ENCODE data around the gene GUCD1.
"Not testable (repeated sequence)": the region's sequence is repeated elsewhere in the genome, so short reads cannot be mapped to it uniquely, and the experiment has no call there.

GUCD1 gene

DNA sequence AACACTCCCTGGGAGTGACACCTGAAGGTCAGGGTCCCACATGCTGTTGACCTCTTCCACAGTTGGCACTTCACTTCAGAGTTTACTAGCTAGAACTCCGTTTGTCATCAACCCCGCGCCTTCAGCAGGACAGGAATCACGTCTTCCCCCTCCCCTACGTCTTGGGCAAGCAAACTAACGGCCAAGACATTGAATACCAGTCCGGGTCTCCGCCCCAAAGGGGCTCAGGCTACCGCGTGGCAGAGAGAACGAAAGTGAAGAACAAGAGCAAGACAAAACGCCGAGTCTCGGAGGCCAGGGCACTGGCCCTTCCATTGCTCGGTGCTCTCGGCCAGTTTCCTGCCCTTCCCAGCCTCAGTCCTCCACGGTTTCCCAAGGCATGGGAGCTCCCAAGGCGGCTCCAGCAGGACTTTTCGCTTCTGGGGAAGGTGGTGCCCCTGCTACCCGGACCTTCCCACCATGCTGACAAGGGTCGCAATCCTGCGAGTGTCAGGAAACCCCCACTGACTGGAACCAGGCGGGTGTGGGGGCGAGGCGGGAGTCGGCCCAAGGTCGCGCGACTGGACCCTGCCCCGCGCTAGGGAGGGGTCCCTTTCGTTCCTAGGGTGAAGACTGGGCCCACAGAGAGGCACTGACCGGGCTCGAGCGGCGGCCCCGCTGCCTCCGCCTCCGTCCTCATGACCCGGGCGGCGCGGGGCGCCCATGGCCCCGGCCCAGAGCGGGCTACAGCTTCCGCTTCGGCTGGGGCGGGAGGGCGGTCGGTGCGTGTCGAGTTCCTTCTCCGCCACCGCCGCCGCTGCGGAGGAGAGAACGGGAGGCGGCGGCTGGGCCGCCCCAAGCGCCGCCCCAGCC lies at the start of gene GUCD1:
TSS of gene GUCD1 (minus strand) at position 826 of the 852 bp plus-strand sequence. CDS start at position 679, 147 bp downstream.
- in situ Hi-C loops (cut with MboI; ENCODE audit: low sequenced_read_pairs) = no loop called here

DNA sequence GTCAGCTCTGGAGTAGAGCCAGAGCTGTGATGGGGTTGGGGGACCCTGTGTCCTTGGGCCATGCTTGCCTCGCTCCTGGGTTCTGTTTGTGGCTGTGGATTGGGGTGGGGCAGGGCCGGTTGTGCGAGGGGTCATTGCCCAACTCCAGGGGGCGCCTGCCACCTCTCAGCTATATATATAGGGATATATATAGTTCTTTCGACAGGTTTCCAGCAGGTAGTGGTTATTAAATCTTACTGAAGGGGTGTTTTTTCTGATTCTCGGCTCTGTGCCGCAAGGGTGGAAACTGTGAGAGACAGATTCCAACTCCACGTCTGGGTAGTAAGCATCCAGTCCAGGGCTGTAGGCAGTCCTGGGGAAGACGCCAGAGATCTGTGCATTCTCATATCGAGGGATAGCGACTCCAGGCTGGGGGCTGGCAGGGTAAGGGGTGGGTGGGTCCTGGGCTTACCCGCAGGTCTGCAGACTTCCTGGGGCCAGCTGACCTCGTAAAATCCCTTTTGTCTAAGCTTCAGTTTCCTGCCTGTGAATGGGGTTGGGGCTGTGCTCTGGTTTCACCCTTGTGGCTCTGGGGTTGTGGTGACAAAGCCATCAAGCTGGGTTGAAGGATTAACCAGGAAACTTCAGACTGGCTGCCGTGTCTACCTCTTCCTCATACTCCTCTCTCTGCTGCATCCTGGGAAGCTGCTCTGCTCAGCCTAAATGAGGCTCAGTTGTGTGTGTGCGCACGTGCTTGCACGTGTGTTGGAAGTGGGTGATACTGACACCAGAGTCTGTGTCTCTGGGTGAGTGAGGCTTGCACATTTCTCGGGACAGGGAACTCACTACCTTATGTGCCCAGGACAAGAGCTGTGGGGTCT lies 49.1 kb upstream of the GUCD1 start:
- in situ Hi-C loops (cut with MboI; ENCODE audit: low sequenced_read_pairs) = not testable (repeated sequence)

GRCh38 chr22:24602847-24603769 lies 48.2 kb upstream of the GUCD1 start, which contains the start of gene GGT1:
Gene GGT1, plus strand, starts transcription at chr22:24603193. Its CDS starts 7,889 bp downstream, at chr22:24611082.
- in situ Hi-C loops (cut with MboI; ENCODE audit: low sequenced_read_pairs) = not testable (repeated sequence)

DNA sequence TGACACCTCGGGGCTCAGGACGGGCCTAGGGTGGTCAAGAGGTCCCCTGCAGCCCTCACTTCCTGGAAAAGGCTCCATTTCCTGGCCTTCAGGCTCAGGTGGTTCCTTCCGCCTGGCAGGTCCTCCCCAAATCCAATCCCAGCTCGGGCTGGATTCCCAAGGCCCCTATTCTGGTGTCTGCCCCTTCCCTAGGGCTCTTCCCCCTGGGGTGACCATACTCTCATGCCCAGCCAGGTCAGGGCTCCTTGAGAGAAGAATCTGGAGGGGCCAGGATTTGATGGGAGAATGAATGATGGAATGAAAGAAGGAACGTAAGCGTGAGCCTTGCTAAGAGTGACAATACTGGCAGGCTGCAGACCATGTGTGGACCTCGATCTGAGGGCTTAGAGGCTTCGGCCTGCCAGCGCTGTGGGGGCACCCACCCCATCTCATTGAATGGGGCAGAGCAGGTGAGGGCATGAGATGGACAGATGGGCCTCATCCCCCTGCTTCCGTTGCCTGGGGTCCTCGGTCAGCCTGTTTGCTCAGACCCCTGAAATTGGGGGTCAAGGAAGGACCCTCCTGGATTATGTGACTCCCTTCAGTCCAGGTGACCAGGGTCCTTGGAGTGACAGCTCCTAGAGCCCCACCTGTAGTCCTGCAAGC lies 47.3 kb upstream of the GUCD1 start:
- in situ Hi-C loops (cut with MboI; ENCODE audit: low sequenced_read_pairs) = not testable (repeated sequence)

DNA sequence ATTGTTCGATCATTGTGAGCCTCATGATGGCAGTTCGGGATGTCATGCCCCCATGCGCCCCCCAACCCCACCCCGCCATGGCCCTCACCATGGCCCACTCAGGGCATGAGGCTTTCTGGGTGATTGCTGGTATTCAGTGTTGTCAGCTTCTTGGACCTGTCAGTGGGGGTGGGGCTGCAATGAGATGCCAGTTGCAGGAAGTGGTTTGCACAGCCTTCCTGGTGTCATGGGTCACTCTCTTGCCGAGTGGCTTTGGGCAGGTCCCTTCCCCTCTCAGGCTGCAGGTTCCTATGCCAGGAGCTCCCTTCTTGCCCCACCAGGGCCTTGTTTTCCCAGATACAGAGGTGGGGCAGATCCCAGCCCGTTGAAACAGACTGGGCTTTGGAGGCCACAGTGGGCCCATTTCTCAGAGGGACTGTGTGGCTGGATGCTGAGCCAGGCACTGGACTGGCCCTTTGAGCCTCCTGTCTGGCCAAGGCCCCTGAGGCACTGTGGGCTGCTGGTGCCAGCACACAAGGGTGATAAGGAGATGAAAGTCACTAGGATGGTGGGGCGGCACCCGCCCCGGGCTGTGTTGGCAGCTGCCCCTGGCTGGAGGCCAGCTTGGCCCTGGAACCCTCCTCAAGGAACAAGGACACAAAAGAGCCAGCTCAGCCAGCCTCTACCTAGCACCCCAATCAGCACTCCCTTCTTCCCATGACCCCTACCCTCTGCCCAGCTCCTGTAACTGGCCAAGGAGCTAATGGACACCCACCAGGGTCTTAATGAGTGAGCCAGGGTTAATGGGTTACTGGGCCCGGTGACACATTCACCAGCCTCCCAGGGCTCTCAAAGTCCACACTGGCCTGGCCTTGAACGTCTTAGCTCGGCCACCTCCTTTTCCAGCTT lies 46.5 kb upstream of the GUCD1 start:
- in situ Hi-C loops (cut with MboI; ENCODE audit: low sequenced_read_pairs) = no loop called here

GRCh38 chr22:24599958-24600715 lies 45.2 kb upstream of the GUCD1 start:
- in situ Hi-C loops (cut with MboI; ENCODE audit: low sequenced_read_pairs) = not testable (repeated sequence)

DNA sequence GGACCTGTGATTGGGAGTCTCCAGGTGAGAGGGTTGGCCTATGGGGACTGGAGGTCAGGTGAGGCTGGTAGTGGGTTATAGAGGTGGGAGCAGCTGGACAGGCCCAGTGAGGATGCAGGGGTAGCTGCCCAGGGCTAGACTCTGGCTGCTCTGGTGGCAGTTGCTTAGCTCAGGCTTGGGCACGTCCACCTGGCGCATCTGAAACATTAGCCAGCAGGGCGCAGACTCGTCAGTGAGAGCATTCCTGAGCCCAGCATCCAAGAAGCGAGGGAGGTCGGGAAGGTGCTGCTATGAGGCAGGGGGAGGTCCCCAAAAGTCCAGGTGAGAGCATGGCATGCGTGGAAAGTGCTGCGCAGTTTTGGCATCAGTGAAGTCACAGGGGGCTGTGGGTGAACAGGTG lies 44.6 kb upstream of the GUCD1 start:
- in situ Hi-C loops (cut with MboI; ENCODE audit: low sequenced_read_pairs) = no loop called here

DNA sequence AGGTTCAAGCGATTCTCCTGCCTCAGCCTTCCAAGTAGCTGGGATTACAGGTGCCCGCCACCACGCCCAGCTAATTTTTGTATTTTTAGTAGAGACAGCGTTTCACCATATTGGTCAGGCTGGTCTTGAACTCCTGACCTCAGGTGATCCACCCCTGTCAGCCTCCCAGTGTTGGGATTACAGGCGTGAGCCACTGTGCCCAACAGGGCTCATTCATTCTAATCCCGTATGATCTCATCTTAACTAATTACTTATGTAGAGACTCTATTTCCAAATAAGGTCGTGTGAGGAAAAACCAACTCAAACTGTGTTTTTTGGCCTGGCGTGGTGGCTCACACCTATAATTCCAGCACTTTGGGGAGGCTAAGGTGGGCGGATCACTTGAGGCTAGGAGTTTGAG lies 42.1 kb upstream of the GUCD1 start:
- in situ Hi-C loops (cut with MboI; ENCODE audit: low sequenced_read_pairs) = not testable (repeated sequence)

GRCh38 chr22:24595863-24596262 lies 40.9 kb upstream of the GUCD1 start:
- in situ Hi-C loops (cut with MboI; ENCODE audit: low sequenced_read_pairs) = no loop called here

DNA sequence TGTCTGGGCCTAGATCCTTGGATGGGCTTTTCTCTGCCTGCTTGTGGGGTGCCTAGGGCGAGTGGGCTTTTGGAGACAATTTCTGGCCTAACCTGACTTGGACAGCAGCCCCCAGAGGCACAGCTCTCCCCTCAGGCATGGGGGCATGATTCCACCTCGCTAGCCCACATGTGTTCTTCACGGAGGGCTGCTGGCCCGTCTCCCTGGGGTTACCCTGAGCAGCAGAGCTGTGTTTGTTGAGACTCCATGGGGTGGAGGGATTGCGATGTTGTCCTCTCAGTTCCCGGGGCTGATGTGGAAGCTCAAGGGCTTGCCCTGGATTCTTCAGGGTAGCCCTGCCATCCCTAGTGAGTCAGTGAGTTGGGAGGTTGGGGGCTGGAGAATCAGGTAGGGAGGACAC lies 40.3 kb upstream of the GUCD1 start:
- in situ Hi-C loops (cut with MboI; ENCODE audit: low sequenced_read_pairs) = no loop called here

GRCh38 chr22:24594569-24595120 lies 39.7 kb upstream of the GUCD1 start:
- in situ Hi-C loops (cut with MboI; ENCODE audit: low sequenced_read_pairs) = no loop called here

- in situ Hi-C loops (cut with MboI; ENCODE audit: low sequenced_read_pairs) = no loop called here
Measured at GRCh38 chr22:24593836-24594568, 39.1 kb upstream of the GUCD1 start.

DNA sequence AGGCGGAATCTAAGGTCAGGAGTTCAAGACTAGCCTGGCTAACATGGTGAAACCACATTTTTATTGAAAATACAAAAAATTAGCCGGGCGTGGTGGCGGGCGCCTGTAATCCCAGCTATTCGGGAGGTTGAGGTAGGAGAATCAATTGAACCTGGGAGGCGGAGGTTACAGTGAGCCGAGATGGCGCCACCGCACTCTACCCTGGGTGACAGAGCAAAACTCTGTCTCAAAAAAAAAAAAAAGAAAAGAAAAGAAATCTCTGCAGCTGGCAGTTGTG lies 38.6 kb upstream of the GUCD1 start:
- in situ Hi-C loops (cut with MboI; ENCODE audit: low sequenced_read_pairs) = not testable (repeated sequence)

DNA sequence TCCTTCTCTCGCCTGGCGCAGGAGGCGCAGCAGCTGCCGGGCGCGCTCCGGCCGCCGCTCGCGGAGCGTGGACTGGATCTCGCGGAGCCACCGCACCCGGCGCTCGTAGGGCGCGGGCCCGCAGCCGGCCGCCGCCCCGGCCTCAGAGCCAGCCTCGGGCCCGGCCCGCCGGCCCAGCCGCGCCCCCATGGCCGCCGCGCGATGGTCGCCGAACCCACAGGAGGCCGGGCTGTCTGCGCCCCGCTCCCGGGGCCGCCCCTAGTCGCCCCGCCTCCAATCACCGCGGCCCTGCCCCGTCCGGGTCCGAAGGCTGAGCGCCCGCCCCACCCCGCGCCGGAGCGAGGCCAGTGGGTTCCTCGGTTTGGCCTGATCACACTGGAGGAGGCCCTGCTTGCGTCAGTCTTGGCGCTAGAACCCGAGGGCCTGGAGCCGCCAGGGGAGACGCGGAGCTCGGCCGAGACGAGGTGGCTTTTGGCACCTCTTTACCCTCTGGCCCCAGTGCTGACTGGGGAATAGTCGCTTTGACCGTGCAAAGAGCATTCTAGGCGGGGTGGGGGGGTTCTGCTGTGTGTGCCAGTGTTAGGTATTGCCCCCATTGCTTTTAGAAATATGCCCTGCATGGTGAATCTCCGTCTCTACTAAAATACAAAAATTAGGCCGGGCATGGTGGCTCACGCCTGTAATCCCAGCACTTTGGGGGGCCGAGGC lies 38.1 kb upstream of the GUCD1 start, which contains the start of gene LRRC75B:
TSS of gene LRRC75B (minus strand) at position 223 of the 708 bp plus-strand sequence. CDS start at position 189, 34 bp downstream.
- in situ Hi-C loops (cut with MboI; ENCODE audit: low sequenced_read_pairs) = no loop called here

- in situ Hi-C loops (cut with MboI; ENCODE audit: low sequenced_read_pairs) = no loop called here
Measured at GRCh38 chr22:24592058-24592850, 37.3 kb upstream of the GUCD1 start.

DNA sequence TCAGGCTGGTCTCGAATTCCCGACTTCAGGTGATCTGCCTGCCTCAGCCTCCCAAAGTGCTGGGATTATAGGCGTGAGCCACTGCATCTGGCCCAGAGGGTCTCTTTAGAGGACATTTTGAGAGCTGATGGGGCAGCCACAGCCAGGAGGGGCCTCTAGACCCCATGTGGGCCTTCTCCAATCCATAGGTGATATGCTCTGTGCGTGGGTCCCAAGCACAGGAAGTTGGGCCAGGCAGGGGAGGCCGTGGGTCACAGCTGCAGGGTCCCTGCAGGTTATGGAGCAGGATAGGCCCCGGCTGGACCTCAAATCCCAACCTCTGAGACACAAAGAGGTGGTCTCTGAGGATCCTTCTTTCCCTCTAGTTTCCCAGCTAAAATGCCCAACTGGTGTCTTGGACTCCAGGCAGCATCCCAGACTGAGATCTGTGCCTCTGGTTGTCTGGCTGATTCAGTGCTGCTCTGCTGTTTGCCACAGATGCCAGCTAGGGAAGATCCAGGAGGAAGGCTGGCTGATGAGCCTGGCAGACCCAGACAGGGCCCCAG lies 36.4 kb upstream of the GUCD1 start:
- in situ Hi-C loops (cut with MboI; ENCODE audit: low sequenced_read_pairs) = no loop called here

Measured in HL-60/S4 treated with phorbol 12-myristate 13-acetate at 8.2 ng/mL for 4 days and 3 days (cell line).